PC-3 (cell line): ENCODE measurements around the gene CCDC92. TPM values are rescaled to one million over a fixed set of nuclear protein-coding genes. Genes with fewer than 3 reads are reported as not detected.

Experiments
- ATAC-seq: fragments of 200-7000 bp; cut with Tn5 transposase; 2 replicates; pipeline ENCODE4 v1.9.1; 2020; ENCODE audit warnings: mild to moderate bottlenecking, moderate library complexity
- BruUV-seq: library from RNA; stranded (reverse); fragments of 400-500 nt; replicated peaks from 2 replicates; lab custom pipeline; 2021; lab: Mats Ljungman, UMichigan
- CTCF ChIA-PET: fragments of 300-600 bp; sonication (Branson Sonifier 250); formaldehyde crosslinking; loops from one replicate; lab custom pipeline; 2022; ENCODE audit warnings: antibody characterized with exemption; lab: Charles Lee
- POLR2A ChIA-PET: fragments of 300-600 bp; sonication (Branson Sonifier 250); formaldehyde crosslinking; loops from one replicate; lab custom pipeline; 2022; ENCODE audit warnings: antibody characterized with exemption; ENCODE audit not compliant: unreplicated experiment; lab: Charles Lee
- DNase-seq: peaks from one replicate; pipeline ENCODE4 v3.0.0-alpha.2; 2015
- H2AFZ ChIP-seq: fragments of 300-600 bp; sonication (generic); 2 replicates; pipeline ENCODE4 v1.6.0; 2016; ENCODE audit warnings: antibody characterized with exemption, low read length
- H3F3A ChIP-seq: fragments of 300-600 bp; sonication (generic); one replicate; pipeline ENCODE4 v1.6.0; 2017; ENCODE audit warnings: antibody characterized with exemption, low read length, control low read depth, mild to moderate bottlenecking; ENCODE audit not compliant: unreplicated experiment
- H3K27ac ChIP-seq: fragments of 300-600 bp; sonication (generic); 2 replicates; pipeline ENCODE4 v1.5.1; 2016; ENCODE audit warnings: mild to moderate bottlenecking, low read length
- H3K27me3 ChIP-seq: fragments of 300-600 bp; sonication (generic); 2 replicates; pipeline ENCODE4 v1.6.1; 2016; ENCODE audit warnings: low read length, mixed read lengths
- H3K36me3 ChIP-seq: fragments of 300-600 bp; sonication (generic); 2 replicates; pipeline ENCODE4 v1.6.1; 2016; ENCODE audit warnings: low read depth, mixed run types, low read length, mixed read lengths
- H3K4me1 ChIP-seq: fragments of 300-600 bp; sonication (generic); 2 replicates; pipeline ENCODE4 v1.5.1; 2016; ENCODE audit warnings: low read length; ENCODE audit not compliant: insufficient read depth
- H3K4me2 ChIP-seq: fragments of 300-600 bp; sonication (generic); 2 replicates; pipeline ENCODE4 v1.6.0; 2016; ENCODE audit warnings: low read length
- H3K4me3 ChIP-seq: fragments of 300-600 bp; sonication (generic); 2 replicates; pipeline ENCODE4 v1.5.1; 2016; ENCODE audit warnings: mild to moderate bottlenecking, low read length, mixed read lengths
- H3K79me2 ChIP-seq: fragments of 300-600 bp; sonication (generic); 2 replicates; pipeline ENCODE4 v1.6.1; 2017; ENCODE audit warnings: low read length, mixed read lengths
- H3K9ac ChIP-seq: fragments of 300-600 bp; sonication (generic); 2 replicates; pipeline ENCODE4 v1.6.0; 2016; ENCODE audit warnings: mild to moderate bottlenecking, low read length
- H3K9me2 ChIP-seq: fragments of 300-600 bp; sonication (generic); replicated peaks from 2 replicates; pipeline ENCODE4 v1.6.1; 2016; ENCODE audit warnings: mixed run types, low read length, mixed read lengths
- H3K9me3 ChIP-seq: fragments of 300-600 bp; sonication (generic); 2 replicates; pipeline ENCODE4 v1.6.1; 2016; ENCODE audit warnings: low read length, mixed read lengths
- H4K20me1 ChIP-seq: fragments of 300-600 bp; sonication (generic); 2 replicates; pipeline ENCODE4 v1.6.1; 2016; ENCODE audit warnings: low read length, mixed read lengths
- EZH2 ChIP-seq: fragments of 300-600 bp; sonication (generic); IDR thresholded peaks from one replicate; pipeline ENCODE4 v1.6.1; 2017; ENCODE audit warnings: antibody characterized with exemption, mild to moderate bottlenecking, low read length; ENCODE audit not compliant: unreplicated experiment
- EZH2phosphoT487 ChIP-seq: fragments of 300-600 bp; sonication (generic); IDR thresholded peaks from 2 replicates; pipeline ENCODE4 v1.6.1; 2018; ENCODE audit warnings: mild to moderate bottlenecking, antibody characterized with exemption, low read length, borderline replicate concordance
- intact Hi-C: fragments of 100-400 bp; cut with micrococcal nuclease; formaldehyde crosslinking; loops from 2 replicates; pipeline ENCODE4 v1.9.0; 2023
- total RNA-seq: library from RNA; depleted of rRNA; stranded (reverse); fragments of >200 nt; gene quantifications from 2 replicates; pipeline ENCODE4 v1.2.3, GENCODE V29; 2014
- TF ChIP-seq, protein P1 (sequence below): fragments of 300-600 bp; sonication (generic); conservative IDR thresholded peaks from 2 replicates; pipeline ENCODE4 v1.5.1; 2017; ENCODE audit warnings: antibody characterized with exemption, low read depth, mild to moderate bottlenecking, low read length

CCDC92 gene
- total RNA-seq, 1 experiment from 2014 or later, result 9.6 TPM

DNA sequence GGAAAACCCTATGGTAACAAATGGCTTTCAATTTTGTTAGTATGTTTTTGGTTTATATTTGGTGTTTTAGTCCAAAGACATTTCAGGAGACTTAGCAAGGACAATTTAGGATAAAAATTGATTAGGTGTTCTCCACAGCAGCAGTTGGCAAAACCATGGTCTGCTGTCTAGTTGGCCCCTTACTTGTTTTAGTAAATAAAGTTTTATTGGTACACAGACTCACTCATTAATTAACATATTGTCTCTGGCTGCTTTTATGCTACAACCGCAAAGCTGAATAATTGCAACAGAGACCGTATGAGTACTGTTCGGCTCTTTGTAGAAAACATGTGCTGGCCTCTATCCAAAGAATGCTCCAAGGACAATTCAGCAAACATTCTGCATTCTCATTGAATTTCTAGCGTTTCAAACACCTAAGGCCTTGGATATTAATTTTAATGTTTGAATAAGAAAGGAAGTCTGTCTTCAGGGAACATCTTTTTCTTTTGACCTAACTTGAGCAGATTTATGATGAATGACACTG lies 77.7 kb downstream of the CCDC92 start:
- peaks cover 10% of the 10 kb centered on the region for H3K4me1 ChIP-seq
- H3K27me3 ChIP-seq, result no peaks in the 10 kb centered on the region
- H4K20me1 ChIP-seq, result no peaks in the 10 kb centered on the region
- H2AFZ ChIP-seq, result no peak overlapping the region
- H3F3A ChIP-seq, result no peaks in the 10 kb centered on the region
- TF ChIP-seq EZH2phosphoT487 (no peak), EZH2 (no peak)
- TF ChIP-seq, protein P1, sequence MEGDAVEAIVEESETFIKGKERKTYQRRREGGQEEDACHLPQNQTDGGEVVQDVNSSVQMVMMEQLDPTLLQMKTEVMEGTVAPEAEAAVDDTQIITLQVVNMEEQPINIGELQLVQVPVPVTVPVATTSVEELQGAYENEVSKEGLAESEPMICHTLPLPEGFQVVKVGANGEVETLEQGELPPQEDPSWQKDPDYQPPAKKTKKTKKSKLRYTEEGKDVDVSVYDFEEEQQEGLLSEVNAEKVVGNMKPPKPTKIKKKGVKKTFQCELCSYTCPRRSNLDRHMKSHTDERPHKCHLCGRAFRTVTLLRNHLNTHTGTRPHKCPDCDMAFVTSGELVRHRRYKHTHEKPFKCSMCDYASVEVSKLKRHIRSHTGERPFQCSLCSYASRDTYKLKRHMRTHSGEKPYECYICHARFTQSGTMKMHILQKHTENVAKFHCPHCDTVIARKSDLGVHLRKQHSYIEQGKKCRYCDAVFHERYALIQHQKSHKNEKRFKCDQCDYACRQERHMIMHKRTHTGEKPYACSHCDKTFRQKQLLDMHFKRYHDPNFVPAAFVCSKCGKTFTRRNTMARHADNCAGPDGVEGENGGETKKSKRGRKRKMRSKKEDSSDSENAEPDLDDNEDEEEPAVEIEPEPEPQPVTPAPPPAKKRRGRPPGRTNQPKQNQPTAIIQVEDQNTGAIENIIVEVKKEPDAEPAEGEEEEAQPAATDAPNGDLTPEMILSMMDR, result no peak
- intact Hi-C loops, result no loop called here
- H3K9me2 ChIP-seq, result no peaks in the 10 kb centered on the region
- H3K4me3 ChIP-seq, result no peak overlapping the region
- ATAC-seq, result no peak
- ChIA-PET CTCF (no interaction called here), POLR2A (no interaction called here)
- no peaks in the 10 kb centered on the region for H3K79me2 ChIP-seq
- H3K9me3 ChIP-seq, result no peaks in the 10 kb centered on the region
- H3K9ac ChIP-seq, result no peak overlapping the region
- H3K4me2 ChIP-seq, result no peak overlapping the region
- H3K27ac ChIP-seq, result no peak overlapping the region
- no peak for DNase-seq
- H3K36me3 ChIP-seq, result no peaks in the 10 kb centered on the region
- no TSS peak for BruUV-seq

DNA sequence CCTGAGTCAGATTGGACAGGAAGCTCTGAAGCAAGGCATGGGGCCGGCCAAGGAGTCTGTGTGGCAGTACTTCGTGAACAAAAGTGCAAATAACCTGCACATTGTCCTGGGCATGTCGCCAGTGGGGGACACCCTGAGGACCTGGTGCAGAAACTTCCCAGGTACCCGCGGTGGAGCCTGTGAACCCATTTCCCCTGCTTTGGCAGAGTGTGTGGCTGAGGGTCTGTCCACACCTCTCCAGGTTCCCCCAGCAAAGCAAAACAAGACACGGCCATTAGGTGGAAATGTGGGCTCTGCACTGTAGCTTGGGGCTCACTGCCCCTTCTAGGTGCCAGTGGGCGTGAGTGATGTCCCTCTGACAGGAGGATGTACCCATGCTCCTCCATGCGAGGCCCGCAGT lies 79.4 kb downstream of the CCDC92 start:
- peaks cover 10% of the 10 kb centered on the region for H3K4me1 ChIP-seq
- no peak overlapping the region for H3K27ac ChIP-seq
- peaks cover 13% of the 10 kb centered on the region for H3K27me3 ChIP-seq
- no peaks in the 10 kb centered on the region for H3K36me3 ChIP-seq
- intact Hi-C loops, result no loop called here
- H4K20me1 ChIP-seq, result no peaks in the 10 kb centered on the region
- no peak overlapping the region for H3K9ac ChIP-seq
- no peak overlapping the region for H3K4me3 ChIP-seq
- H3K79me2 ChIP-seq, result no peaks in the 10 kb centered on the region
- H3K9me2 ChIP-seq, result no peaks in the 10 kb centered on the region
- H3F3A ChIP-seq, result no peaks in the 10 kb centered on the region
- BruUV-seq, result no TSS peak
- H3K4me2 ChIP-seq, result no peak overlapping the region
- TF ChIP-seq EZH2phosphoT487 (no peak), EZH2 (no peak)
- TF ChIP-seq, protein P1, result no peak
- ChIA-PET CTCF (no interaction called here), POLR2A (no interaction called here)
- no peaks in the 10 kb centered on the region for H3K9me3 ChIP-seq
- no peak for ATAC-seq
- no peak for DNase-seq
- H2AFZ ChIP-seq, result no peak overlapping the region

DNA sequence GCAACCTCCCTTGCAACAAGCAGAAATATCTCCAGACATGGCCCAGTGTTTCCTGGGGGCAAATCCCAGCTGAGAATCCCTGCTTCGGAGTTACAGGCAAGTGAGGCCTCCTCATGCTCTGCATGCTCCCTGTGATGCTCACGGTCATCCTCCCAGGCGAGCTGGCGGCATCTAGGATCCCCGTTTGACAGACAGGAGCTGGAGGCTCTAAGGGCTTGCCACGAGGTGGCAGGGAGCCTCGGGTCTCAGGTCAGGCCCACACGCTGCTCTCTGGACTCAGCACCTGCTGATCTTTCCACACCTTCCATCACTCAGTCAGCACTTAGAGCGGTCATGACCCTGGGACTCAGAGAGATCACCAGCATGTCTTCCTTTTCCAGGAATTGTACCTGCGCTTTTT lies 79.8 kb downstream of the CCDC92 start:
- Histone ChIP-seq H3K4me2 (no peak overlapping the region), H3K27me3 (peaks cover 16% of the 10 kb centered on the region), H3K9me3 (no peaks in the 10 kb centered on the region), H3F3A (no peaks in the 10 kb centered on the region), H3K4me3 (no peak overlapping the region), H3K79me2 (no peaks in the 10 kb centered on the region), H3K36me3 (no peaks in the 10 kb centered on the region), H2AFZ (no peak overlapping the region), H3K9me2 (no peaks in the 10 kb centered on the region), H4K20me1 (no peaks in the 10 kb centered on the region), H3K9ac (no peak overlapping the region), H3K27ac (no peak overlapping the region), H3K4me1 (peaks cover 10% of the 10 kb centered on the region)
- DNase-seq (no peak), ATAC-seq (no peak)
- TF ChIP-seq EZH2phosphoT487, result no peak
- TF ChIP-seq EZH2, result no peak
- TF ChIP-seq, protein P1, result no peak
- POLR2A ChIA-PET, result no interaction called here
- CTCF ChIA-PET, result no interaction called here
- BruUV-seq, result no TSS peak
- intact Hi-C loops, result no loop called here
